HG03175 (cell line): ENCODE measurements around the gene NBPF1.
"Not testable (repeated sequence)": the region's sequence is repeated elsewhere in the genome, so short reads cannot be mapped to it uniquely, and the experiment has no call there.

Experiments
- ATAC-seq: cut with Tn5 transposase; IDR thresholded peaks from one replicate; pipeline ENCODE4 v1.9.1; 2021; ENCODE audit warnings: mild to moderate bottlenecking, moderate library complexity; ENCODE audit not compliant: unreplicated experiment

Gene NBPF1

GRCh38 chr1:16613185-16614147 is at the start of gene NBPF1:
Gene NBPF1 (minus strand): TSS chr1:16613564.
- ATAC-seq, result peak; percentile 81

GRCh38 chr1:16658234-16658633 is 44.9 kb upstream of the NBPF1 start:
- not testable (repeated sequence) for ATAC-seq

GRCh38 chr1:16656981-16657683 is 43.8 kb upstream of the NBPF1 start:
- not testable (repeated sequence) for ATAC-seq

GRCh38 chr1:16656574-16656973 is 43.2 kb upstream of the NBPF1 start:
- not testable (repeated sequence) for ATAC-seq

- ATAC-seq, result not testable (repeated sequence)
Observed at GRCh38 chr1:16651560-16651959, 38.2 kb upstream of the NBPF1 start.

DNA sequence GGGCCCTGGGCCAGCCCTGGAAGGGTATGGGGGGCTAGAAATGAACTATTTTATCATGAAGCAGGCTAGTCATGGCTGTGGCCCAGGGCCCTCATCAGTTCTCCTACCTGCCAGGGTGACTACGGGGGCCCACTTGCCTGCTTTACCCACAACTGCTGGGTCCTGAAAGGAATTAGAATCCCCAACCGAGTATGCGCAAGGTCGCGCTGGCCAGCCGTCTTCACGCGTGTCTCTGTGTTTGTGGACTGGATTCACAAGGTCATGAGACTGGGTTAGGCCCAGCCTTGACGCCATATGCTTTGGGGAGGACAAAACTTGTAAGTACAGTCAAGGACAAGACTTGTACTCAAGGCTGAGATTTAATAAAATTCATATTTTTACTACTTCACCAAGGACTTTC is 36.6 kb upstream of the NBPF1 start:
- not testable (repeated sequence) for ATAC-seq

DNA sequence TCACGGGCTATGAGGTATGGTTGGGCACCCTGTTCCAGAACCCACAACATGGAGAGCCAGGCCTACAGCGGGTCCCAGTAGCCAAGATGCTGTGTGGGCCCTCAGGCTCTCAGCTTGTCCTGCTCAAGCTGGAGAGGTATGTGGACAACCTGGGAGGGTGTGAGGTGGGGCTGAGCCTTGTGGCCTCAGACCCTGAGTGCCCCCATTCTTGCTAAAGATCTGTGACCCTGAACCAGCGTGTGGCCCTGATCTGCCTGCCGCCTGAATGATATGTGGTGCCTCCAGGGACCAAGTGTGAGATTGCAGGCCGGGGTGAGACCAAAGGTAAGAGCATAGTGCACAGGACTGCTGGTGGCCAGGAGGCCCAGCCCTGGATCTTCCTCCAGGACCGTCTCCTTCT is 36.0 kb upstream of the NBPF1 start:
- not testable (repeated sequence) for ATAC-seq

DNA sequence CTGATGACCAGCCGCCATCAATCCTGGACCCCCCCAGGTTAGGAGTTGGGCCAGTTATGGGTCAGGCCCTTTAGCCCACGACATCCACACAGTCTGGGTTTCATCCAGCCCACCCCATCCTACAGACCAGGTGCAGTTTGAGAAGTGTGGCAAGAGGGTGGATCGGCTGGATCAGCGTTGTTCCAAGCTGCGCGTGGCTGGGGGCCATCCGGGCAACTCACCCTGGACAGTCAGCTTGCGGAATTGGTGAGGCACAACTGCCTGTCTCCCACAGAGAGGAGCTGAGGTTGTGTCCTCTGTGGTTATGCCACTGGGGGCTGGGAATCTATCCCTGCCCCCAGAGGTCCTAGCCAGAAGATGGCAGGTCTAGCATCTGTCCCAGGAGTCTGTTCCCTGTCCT is 35.4 kb upstream of the NBPF1 start:
- not testable (repeated sequence) for ATAC-seq

DNA sequence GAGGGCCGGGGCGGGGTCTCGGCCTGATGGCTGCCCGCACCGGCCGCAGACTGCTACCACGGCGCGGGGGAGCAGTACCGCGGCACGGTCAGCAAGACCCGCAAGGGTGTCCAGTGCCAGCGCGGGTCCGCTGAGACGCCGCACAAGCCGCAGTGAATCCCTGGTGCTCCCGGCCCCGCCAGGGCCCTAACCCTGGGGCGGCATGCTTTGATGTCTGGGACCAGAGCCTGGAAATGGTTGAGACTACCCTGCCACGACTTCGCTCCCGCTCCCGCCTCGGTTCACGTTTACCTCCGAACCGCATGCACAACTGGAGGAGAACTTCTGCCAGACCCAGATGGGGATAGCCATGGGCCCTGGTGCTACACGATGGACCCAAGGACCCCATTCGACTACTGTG is 34.9 kb upstream of the NBPF1 start:
- ATAC-seq, result not testable (repeated sequence)

GRCh38 chr1:16647179-16648176 is 34.1 kb upstream of the NBPF1 start:
- ATAC-seq, result not testable (repeated sequence)

- ATAC-seq, result not testable (repeated sequence)
Observed at GRCh38 chr1:16646716-16647115, 33.4 kb upstream of the NBPF1 start.

GRCh38 chr1:16646061-16646664 is 32.8 kb upstream of the NBPF1 start:
- ATAC-seq, result not testable (repeated sequence)

DNA sequence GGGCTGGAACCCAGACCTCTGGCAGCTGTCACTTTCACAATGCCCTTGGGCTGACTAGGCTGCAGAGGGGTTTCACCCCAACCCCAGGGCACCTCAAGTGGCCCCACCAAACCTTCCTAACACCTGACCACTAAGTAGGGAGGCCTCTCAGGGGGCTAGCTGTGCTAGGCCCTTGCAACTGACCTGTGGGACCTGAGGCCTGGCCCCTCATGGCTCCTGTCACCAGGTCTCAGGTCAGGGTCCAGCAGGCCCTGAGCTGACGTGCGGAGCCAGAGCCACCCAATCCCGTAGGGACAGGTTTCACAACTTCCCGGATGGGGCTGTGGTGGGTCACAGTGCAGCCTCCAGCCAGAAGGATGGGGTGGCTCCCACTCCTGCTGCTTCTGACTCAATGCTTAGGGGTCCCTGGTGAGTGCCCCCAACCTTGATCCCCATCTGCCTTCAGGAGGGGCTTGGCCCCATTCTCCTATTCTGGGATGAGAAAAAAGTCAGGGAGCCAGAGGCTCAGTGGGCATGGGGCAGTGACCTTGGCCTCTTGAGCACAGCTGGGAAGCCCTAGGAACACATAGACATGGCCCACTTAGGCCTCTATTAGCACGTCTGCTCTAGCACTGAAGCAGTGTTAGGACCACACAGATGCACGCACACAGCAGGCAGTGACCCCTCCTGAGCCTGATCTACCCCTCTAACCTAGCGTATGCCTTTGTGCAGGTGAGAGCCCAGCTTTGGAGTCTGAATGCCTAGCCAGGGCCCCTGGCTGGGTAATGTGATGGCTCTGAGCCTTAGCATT is 32.1 kb upstream of the NBPF1 start:
- peak; percentile 2 for ATAC-seq

GRCh38 chr1:16644482-16645270 is 31.3 kb upstream of the NBPF1 start:
- peak; percentile 77 for ATAC-seq

DNA sequence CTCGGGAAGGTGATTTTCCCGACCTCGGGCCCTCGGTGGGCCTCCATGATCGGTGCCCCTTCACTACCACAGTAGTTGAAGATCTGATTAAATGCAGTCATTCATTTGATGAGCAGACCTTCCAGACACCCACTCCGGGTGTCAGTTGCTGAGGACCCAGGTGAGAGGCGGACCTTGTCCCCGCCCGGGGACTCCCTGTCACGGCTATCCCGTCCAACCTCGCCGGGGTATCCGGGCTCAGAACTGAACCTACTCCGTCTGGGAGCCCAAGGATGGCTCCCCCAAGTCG is 30.8 kb upstream of the NBPF1 start:
- ATAC-seq, result no peak

- peak; percentile 7 for ATAC-seq
Observed at GRCh38 chr1:16643476-16644192, 30.3 kb upstream of the NBPF1 start.

DNA sequence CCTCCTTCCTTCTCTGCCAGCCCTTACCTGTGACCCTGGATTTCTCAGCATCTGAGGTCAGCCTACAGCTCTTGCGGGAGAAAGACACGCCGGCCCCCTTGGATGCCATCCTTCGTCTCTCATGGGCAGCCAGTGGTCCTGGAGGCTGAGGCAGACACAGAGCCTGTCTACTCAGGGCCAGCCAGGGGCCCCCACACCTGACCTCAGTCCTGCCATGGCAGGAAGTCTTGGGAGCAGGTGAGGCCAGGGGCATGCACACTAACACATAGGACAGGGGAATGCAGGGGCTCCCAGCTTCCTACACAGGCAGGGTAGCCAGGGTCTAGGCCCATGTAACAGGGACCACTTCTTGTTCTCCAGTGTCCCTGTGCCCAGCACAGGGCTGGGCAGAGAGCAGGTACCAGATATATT is 29.6 kb upstream of the NBPF1 start:
- ATAC-seq, result not testable (repeated sequence)
